Endothelial cell (in vitro differentiated cells): ENCODE measurements around the gene SCRN1. TPM values are rescaled to one million over a fixed set of nuclear protein-coding genes. Genes with fewer than 3 reads are reported as not detected.

ENCODE experiments used
- DNase-seq: peaks from one replicate; pipeline ENCODE4 v3.0.0; 2021; ENCODE audit warnings: low spot score
- H3K27ac Mint-ChIP-seq: one replicate; pipeline ENCODE4 v1.8.0; 2021; ENCODE audit warnings: mixed read lengths, inconsistent platforms; ENCODE audit not compliant: unreplicated experiment
- H3K27me3 Mint-ChIP-seq: one replicate; pipeline ENCODE4 v1.8.0; 2021; ENCODE audit warnings: mild to moderate bottlenecking, moderate library complexity, mixed read lengths, inconsistent platforms; ENCODE audit not compliant: unreplicated experiment
- H3K36me3 Mint-ChIP-seq: one replicate; pipeline ENCODE4 v1.8.0; 2021; ENCODE audit warnings: mild to moderate bottlenecking, low read depth, mixed read lengths, inconsistent platforms; ENCODE audit not compliant: unreplicated experiment
- H3K4me1 Mint-ChIP-seq: one replicate; pipeline ENCODE4 v1.8.0; 2021; ENCODE audit warnings: mild to moderate bottlenecking, mixed read lengths, inconsistent platforms; ENCODE audit not compliant: unreplicated experiment
- H3K4me3 Mint-ChIP-seq: one replicate; pipeline ENCODE4 v1.8.0; 2021; ENCODE audit warnings: mild to moderate bottlenecking, mixed read lengths, inconsistent platforms; ENCODE audit not compliant: unreplicated experiment
- H3K9me3 Mint-ChIP-seq: one replicate; pipeline ENCODE4 v1.8.0; 2021; ENCODE audit warnings: mixed read lengths, inconsistent platforms; ENCODE audit not compliant: unreplicated experiment
- total RNA-seq: library from RNA; stranded (reverse); fragmentation: NEBNext Ultra II Directional; extraction: Animal tissue kit (Norgen Biotek cat#: 25700); gene quantifications from one replicate; pipeline ENCODE4 v1.2.1, GENCODE V29; 2021; ENCODE audit not compliant: unreplicated experiment
- TF ChIP-seq, protein P1 (sequence below): fragments of 200-600 bp; sonication (generic); IDR thresholded peaks from one replicate; pipeline ENCODE4 v1.5.0; 2021; ENCODE audit warnings: antibody characterized with exemption; ENCODE audit not compliant: unreplicated experiment

Gene SCRN1
- total RNA-seq, 1 donor from 2014 or later, result 64.4 TPM

DNA sequence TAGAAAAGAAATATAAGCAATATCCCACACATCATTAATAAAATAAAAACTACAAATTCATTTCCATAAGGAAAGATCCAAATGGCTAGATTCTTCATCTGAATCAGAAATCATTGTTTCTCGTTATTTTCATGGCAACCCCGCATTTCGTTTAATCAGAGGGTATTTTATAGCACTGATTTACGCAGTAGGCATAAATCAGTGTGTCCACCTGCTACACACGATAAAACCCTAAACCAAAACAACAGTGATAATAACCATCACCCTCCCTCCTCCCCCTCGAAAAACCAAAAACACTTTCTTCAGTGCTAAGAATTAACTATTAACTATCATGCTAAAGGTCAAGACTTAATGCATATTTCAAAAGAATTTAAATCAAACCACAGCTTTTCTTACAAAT lies 20.4 kb upstream of the SCRN1 start:
- Mint-ChIP-seq H3K4me3 (no peak overlapping the region), H3K9me3 (no peaks in the 10 kb centered on the region), H3K27me3 (no peaks in the 10 kb centered on the region), H3K36me3 (no peaks in the 10 kb centered on the region), H3K27ac (no peak overlapping the region), H3K4me1 (no peaks in the 10 kb centered on the region)
- no peak for DNase-seq
- TF ChIP-seq, protein P1, sequence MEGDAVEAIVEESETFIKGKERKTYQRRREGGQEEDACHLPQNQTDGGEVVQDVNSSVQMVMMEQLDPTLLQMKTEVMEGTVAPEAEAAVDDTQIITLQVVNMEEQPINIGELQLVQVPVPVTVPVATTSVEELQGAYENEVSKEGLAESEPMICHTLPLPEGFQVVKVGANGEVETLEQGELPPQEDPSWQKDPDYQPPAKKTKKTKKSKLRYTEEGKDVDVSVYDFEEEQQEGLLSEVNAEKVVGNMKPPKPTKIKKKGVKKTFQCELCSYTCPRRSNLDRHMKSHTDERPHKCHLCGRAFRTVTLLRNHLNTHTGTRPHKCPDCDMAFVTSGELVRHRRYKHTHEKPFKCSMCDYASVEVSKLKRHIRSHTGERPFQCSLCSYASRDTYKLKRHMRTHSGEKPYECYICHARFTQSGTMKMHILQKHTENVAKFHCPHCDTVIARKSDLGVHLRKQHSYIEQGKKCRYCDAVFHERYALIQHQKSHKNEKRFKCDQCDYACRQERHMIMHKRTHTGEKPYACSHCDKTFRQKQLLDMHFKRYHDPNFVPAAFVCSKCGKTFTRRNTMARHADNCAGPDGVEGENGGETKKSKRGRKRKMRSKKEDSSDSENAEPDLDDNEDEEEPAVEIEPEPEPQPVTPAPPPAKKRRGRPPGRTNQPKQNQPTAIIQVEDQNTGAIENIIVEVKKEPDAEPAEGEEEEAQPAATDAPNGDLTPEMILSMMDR, result no peak

DNA sequence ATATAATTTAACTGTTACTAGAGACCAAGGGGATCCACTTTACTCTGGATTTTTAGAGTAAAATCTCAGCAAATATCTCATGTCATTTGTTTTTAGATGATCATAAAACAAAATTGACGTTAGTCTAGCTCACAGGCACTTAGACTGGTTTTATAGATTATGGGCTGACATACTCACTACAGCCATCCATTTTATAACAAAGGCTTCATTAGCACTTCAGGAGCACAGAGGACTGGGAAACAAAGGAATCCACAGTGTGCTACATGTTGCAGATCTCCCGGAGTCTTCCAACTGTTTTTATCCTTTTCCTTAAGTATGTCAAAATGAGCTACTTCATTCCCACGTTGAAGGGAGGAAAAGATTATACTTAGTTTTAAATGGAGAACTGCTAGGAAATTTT lies 15.9 kb upstream of the SCRN1 start:
- DNase-seq, result no peak
- no peaks in the 10 kb centered on the region for H3K9me3 Mint-ChIP-seq
- no peak overlapping the region for H3K4me3 Mint-ChIP-seq
- H3K27me3 Mint-ChIP-seq, result no peaks in the 10 kb centered on the region
- H3K4me1 Mint-ChIP-seq, result peaks cover 6% of the 10 kb centered on the region
- TF ChIP-seq, protein P1, result no peak
- no peaks in the 10 kb centered on the region for H3K36me3 Mint-ChIP-seq
- no peak overlapping the region for H3K27ac Mint-ChIP-seq

DNA sequence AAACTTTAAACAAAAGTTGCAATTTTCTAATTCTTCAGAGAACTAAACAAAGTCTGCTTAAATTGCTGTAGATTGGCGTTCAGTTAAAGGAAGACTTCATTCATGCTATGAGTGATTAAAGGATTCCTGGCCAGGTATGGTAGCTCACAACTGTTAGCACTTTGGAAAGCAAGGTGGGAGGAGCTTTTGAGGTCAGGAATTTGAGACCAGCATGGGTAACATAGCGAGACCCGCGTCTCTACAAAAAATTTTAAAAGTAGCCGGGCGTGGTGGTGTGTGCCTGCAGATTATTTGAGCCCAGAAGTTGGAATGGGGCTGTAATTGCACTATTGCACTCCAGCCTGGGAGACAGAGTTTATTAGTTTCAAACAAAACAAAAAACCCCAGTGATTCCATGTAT lies 13.5 kb upstream of the SCRN1 start:
- Mint-ChIP-seq H3K27me3 (no peaks in the 10 kb centered on the region), H3K36me3 (no peaks in the 10 kb centered on the region), H3K4me1 (peaks cover 11% of the 10 kb centered on the region), H3K4me3 (no peak overlapping the region), H3K9me3 (no peaks in the 10 kb centered on the region), H3K27ac (no peak overlapping the region)
- no peak for DNase-seq
- TF ChIP-seq, protein P1, result no peak

DNA sequence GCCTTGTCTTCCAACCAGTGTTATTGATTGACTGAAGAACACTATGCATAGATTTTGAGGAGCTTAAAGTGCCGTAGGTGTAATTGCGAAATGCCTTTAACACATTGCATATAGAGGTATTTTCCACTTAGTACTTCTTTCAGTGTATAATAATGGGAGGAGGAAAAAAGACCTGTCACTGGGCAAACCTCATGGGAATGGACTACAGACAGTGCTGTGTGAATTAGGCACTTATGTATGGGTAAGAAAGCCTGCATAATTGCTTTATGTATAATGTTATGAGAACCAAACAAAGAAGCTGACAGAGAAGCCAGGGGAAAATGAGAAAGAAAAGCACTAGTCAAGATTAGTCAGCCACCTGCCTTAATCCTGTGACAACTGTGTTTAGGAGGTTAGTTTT lies 12.4 kb upstream of the SCRN1 start:
- DNase-seq, result no peak
- no peaks in the 10 kb centered on the region for H3K36me3 Mint-ChIP-seq
- no peak overlapping the region for H3K4me3 Mint-ChIP-seq
- TF ChIP-seq, protein P1, result no peak
- no peak overlapping the region for H3K27ac Mint-ChIP-seq
- H3K27me3 Mint-ChIP-seq, result no peaks in the 10 kb centered on the region
- no peaks in the 10 kb centered on the region for H3K9me3 Mint-ChIP-seq
- H3K4me1 Mint-ChIP-seq, result peaks cover 11% of the 10 kb centered on the region

DNA sequence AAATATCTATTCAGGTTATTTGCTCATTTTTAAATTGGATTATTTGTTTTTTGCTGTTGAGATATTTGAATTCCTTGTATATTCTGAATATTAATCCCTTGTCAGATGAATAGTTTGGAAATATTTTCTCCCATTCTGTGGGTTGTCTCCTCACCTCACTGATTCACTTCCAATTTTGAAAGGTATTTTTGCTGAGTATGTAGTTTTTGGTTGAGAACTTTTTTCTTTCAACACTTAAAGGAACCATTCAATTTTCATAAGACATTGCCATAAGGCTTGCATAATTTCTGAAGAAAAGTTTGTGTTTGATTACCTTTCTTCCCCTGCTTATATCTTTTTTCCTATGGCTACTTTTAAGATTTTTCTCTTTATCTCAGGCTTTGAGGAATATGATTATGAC lies 8.9 kb upstream of the SCRN1 start:
- H3K4me1 Mint-ChIP-seq, result peaks cover 11% of the 10 kb centered on the region
- no peak overlapping the region for H3K4me3 Mint-ChIP-seq
- no peaks in the 10 kb centered on the region for H3K36me3 Mint-ChIP-seq
- TF ChIP-seq, protein P1, result no peak
- no peaks in the 10 kb centered on the region for H3K27me3 Mint-ChIP-seq
- no peak for DNase-seq
- H3K27ac Mint-ChIP-seq, result no peak overlapping the region
- H3K9me3 Mint-ChIP-seq, result no peaks in the 10 kb centered on the region
